NB4 (cell line): ENCODE measurements around the gene ZNF593OS.

Source experiments
- DNase-seq: peaks from one replicate; pipeline ENCODE4 v3.0.0; 2010; ENCODE audit warnings: low read depth
- H3K4me3 ChIP-seq: one replicate; pipeline ENCODE4 v1.5.1; 2011; ENCODE audit warnings: mild to moderate bottlenecking, low read depth, low read length, moderate library complexity
- CTCF ChIP-seq: IDR thresholded peaks from one replicate; pipeline ENCODE4 v1.5.1; 2012; ENCODE audit warnings: low read depth, low read length
- MAX ChIP-seq: IDR thresholded peaks from 2 replicates; pipeline ENCODE4 v1.6.1; 2011; ENCODE audit warnings: low read depth, low read length
- MYC ChIP-seq: IDR thresholded peaks from 2 replicates; pipeline ENCODE4 v1.6.1; 2011; ENCODE audit warnings: low read depth, low read length
- POLR2A ChIP-seq: IDR thresholded peaks from 2 replicates; pipeline ENCODE4 v1.6.1; 2011; ENCODE audit warnings: mild to moderate bottlenecking; ENCODE audit not compliant: insufficient read length; ENCODE audit errors: extremely low read depth

ZNF593OS gene

GRCh38 chr1:26197301-26197700, 25.7 kb upstream of the ZNF593OS start:
- TF ChIP-seq CTCF (no peak), MAX (no peak), MYC (no peak), POLR2A (no peak)
- H3K4me3 ChIP-seq, result no peak overlapping the region
- no peak for DNase-seq

- TF ChIP-seq POLR2A (no peak), MYC (no peak), CTCF (no peak), MAX (no peak)
- H3K4me3 ChIP-seq, result no peak overlapping the region
- no peak for DNase-seq
Observed at GRCh38 chr1:26195805-26196204, 24.2 kb upstream of the ZNF593OS start.

- no peak for DNase-seq
- H3K4me3 ChIP-seq, result no peak overlapping the region
- TF ChIP-seq POLR2A (no peak), CTCF (no peak), MYC (no peak), MAX (no peak)
Observed at GRCh38 chr1:26191739-26192138, 20.1 kb upstream of the ZNF593OS start.

- peak; percentile 51 for TF ChIP-seq CTCF
- TF ChIP-seq MYC, result no peak
- DNase-seq, result peak; percentile 48
- no peak within 1 kb of the TSS for H3K4me3 ChIP-seq
Observed at GRCh38 chr1:26190373-26190987, 18.8 kb upstream of the ZNF593OS start, which contains the start of gene CATSPER4. Gene CATSPER4, plus strand, starts transcription at chr1:26190602. Its CDS starts 26 bp downstream, at chr1:26190628.

GRCh38 chr1:26189751-26190275, 18.2 kb upstream of the ZNF593OS start:
- TF ChIP-seq POLR2A, result no peak
- no peak for TF ChIP-seq MYC
- TF ChIP-seq CTCF, result no peak
- DNase-seq, result no peak
- H3K4me3 ChIP-seq, result no peak overlapping the region

- no peak overlapping the region for H3K4me3 ChIP-seq
- TF ChIP-seq MYC (no peak), POLR2A (no peak), CTCF (no peak), MAX (no peak)
- no peak for DNase-seq
Observed at GRCh38 chr1:26189331-26189730, 17.7 kb upstream of the ZNF593OS start.
